Upper lobe of left lung (tissue), 4 donors: ENCODE data around the gene TBC1D17.

Experiments used
- CTCF ChIP-seq, 6 experiments: fragments of 450-650 bp in 4 of 6; fragments of 200-600 bp in 2 of 6; sonication (generic) in 2 of 6; IDR thresholded peaks; one replicate each; pipeline ENCODE4 v1.5.1; 2016 to 2019; ENCODE audit warnings: antibody characterized with exemption in 6 of 6
- EP300 ChIP-seq, 4 donors: sonication (generic); formaldehyde crosslinking; IDR thresholded peaks; one replicate each; pipeline ENCODE4 v1.5.1; 2017; ENCODE audit warnings: antibody characterized with exemption in 4 of 4, control low read depth in 2 of 4
- POLR2AphosphoS5 ChIP-seq, 2 donors: sonication (generic); formaldehyde crosslinking; IDR thresholded peaks; one replicate each; pipeline ENCODE4 v1.5.1; 2017; ENCODE audit warnings: antibody characterized with exemption in 2 of 2

GRCh38 chr19:49829200-49829599 lies 48.3 kb upstream of the TBC1D17 start:
- TF ChIP-seq EP300 (IDR thresholded peaks at IDR 0.05) (no peak), CTCF (IDR thresholded peaks at IDR 0.05) (no peak), POLR2AphosphoS5 (IDR thresholded peaks at IDR 0.05) (no peak)
